Left ventricle myocardium inferior (tissue), 1 donor: Measurements from ENCODE around the gene AGO3. TPM values are rescaled to one million over a fixed set of nuclear protein-coding genes. Genes with fewer than 3 reads are reported as not detected.
"Not testable (repeated sequence)": the region's sequence is repeated elsewhere in the genome, so short reads cannot be mapped to it uniquely, and the experiment has no call there.

Source experiments
- DNase-seq: peaks from one replicate; pipeline ENCODE4 v3.0.0-alpha.2; 2020
- H3K27ac ChIP-seq: fragments of 200-600 bp; replicated peaks from 2 replicates; pipeline ENCODE4 v1.8.0; 2021
- H3K27me3 ChIP-seq: fragments of 200-600 bp; 2 replicates; pipeline ENCODE4 v1.8.0; 2021; ENCODE audit warnings: low read depth
- H3K36me3 ChIP-seq: fragments of 200-600 bp; 2 replicates; pipeline ENCODE4 v1.8.0; 2021
- H3K4me1 ChIP-seq: fragments of 200-600 bp; 2 replicates; pipeline ENCODE4 v1.8.0; 2021
- H3K4me3 ChIP-seq: fragments of 200-600 bp; 2 replicates; pipeline ENCODE4 v1.8.0; 2021; ENCODE audit warnings: mild to moderate bottlenecking, moderate library complexity
- H3K9me3 ChIP-seq: fragments of 200-600 bp; replicated peaks from 2 replicates; pipeline ENCODE4 v1.8.0; 2021
- CTCF ChIP-seq: fragments of 200-600 bp; IDR thresholded peaks from 2 replicates; pipeline ENCODE4 v1.8.0; 2021; ENCODE audit warnings: antibody characterized with exemption, mild to moderate bottlenecking, borderline replicate concordance
- intact Hi-C: fragments of 100-400 bp; cut with micrococcal nuclease; formaldehyde crosslinking; loops from one replicate; pipeline ENCODE4 v1.11.0; 2022
- total RNA-seq: library from RNA; stranded (reverse); fragmentation: NEBNext Ultra II Directional; extraction: Animal tissue kit (Norgen Biotek cat#: 25700); gene quantifications from one replicate; pipeline ENCODE4 v1.2.1, GENCODE V29; 2021
- donor health status: DM: no; HTN: yes; CAD: no; lungs with severe emphysema.

Gene AGO3
- total RNA-seq, 1 donor from 2014 or later, result 12.1 TPM

- Histone ChIP-seq H3K4me3 (no peak overlapping the region), H3K4me1 (no peaks in the 10 kb centered on the region), H3K27ac (no peak overlapping the region), H3K9me3 (no peaks in the 10 kb centered on the region), H3K36me3 (peaks cover 22% of the 10 kb centered on the region), H3K27me3 (no peaks in the 10 kb centered on the region)
- intact Hi-C loops, result no loop called here
- no peak for TF ChIP-seq CTCF
- no peak for DNase-seq
Observed at GRCh38 chr1:36008546-36009197, 77.8 kb downstream of the AGO3 start.

- peaks cover 77% of the 10 kb centered on the region for H3K36me3 ChIP-seq
- no peaks in the 10 kb centered on the region for H3K9me3 ChIP-seq
- H3K27ac ChIP-seq, result no peak overlapping the region
- intact Hi-C loops, result no loop called here
- no peaks in the 10 kb centered on the region for H3K27me3 ChIP-seq
- TF ChIP-seq CTCF, result no peak
- no peak for DNase-seq
- no peak overlapping the region for H3K4me3 ChIP-seq
- H3K4me1 ChIP-seq, result no peaks in the 10 kb centered on the region
Observed at GRCh38 chr1:36014722-36015220, 83.9 kb downstream of the AGO3 start.

- Histone ChIP-seq H3K27me3 (no peaks in the 10 kb centered on the region), H3K27ac (no peak overlapping the region), H3K9me3 (no peaks in the 10 kb centered on the region), H3K36me3 (peaks cover 78% of the 10 kb centered on the region), H3K4me1 (no peaks in the 10 kb centered on the region), H3K4me3 (no peak overlapping the region)
- intact Hi-C loops, result no loop called here
- TF ChIP-seq CTCF, result no peak
- no peak for DNase-seq
Observed at GRCh38 chr1:36016686-36017085, 85.8 kb downstream of the AGO3 start.

GRCh38 chr1:36023098-36023769 lies 92.3 kb downstream of the AGO3 start:
- Histone ChIP-seq H3K36me3 (peaks cover 63% of the 10 kb centered on the region), H3K4me1 (no peaks in the 10 kb centered on the region), H3K9me3 (no peaks in the 10 kb centered on the region), H3K27me3 (no peaks in the 10 kb centered on the region), H3K27ac (no peak overlapping the region), H3K4me3 (no peak overlapping the region)
- no peak for DNase-seq
- intact Hi-C loops, result no loop called here
- no peak for TF ChIP-seq CTCF

- peaks cover 60% of the 10 kb centered on the region for H3K36me3 ChIP-seq
- DNase-seq, intact Hi-C loops, H3K4me3 ChIP-seq, H3K9me3 ChIP-seq, H3K4me1 ChIP-seq, H3K27ac ChIP-seq, H3K27me3 ChIP-seq: not testable (repeated sequence)
Observed at GRCh38 chr1:36024024-36024423, 93.1 kb downstream of the AGO3 start.

GRCh38 chr1:36024847-36025246 lies 93.9 kb downstream of the AGO3 start:
- DNase-seq, result no peak
- intact Hi-C loops, result no loop called here
- Histone ChIP-seq H3K4me3 (no peak overlapping the region), H3K27me3 (no peaks in the 10 kb centered on the region), H3K4me1 (no peaks in the 10 kb centered on the region), H3K36me3 (peaks cover 60% of the 10 kb centered on the region), H3K27ac (no peak overlapping the region), H3K9me3 (peaks cover 11% of the 10 kb centered on the region)
- TF ChIP-seq CTCF, result no peak
